MCF 10A (cell line): Measurements from ENCODE around the gene CSTF3. TPM values are rescaled to one million over a fixed set of nuclear protein-coding genes. Genes with fewer than 3 reads are reported as not detected.

Experiments
- Bru-seq: library from RNA; stranded (reverse); fragments of 400-500 nt; gene quantifications from one replicate; lab custom pipeline; 2021; lab: Mats Ljungman, UMichigan
- BruChase-seq, 2 experiments: library from RNA; stranded (reverse); fragments of 400-500 nt; gene quantifications; one replicate each; lab custom pipeline; 2021; lab: Mats Ljungman, UMichigan
- BruUV-seq: library from RNA; stranded (reverse); fragments of 400-500 nt; replicated peaks from 2 replicates; lab custom pipeline; 2021; lab: Mats Ljungman, UMichigan
- CTCF ChIA-PET: fragments of 300-600 bp; sonication (Branson Sonifier 250); formaldehyde crosslinking; extraction: SDS; loops from one replicate; lab custom pipeline; 2021; ENCODE audit warnings: antibody characterized with exemption, inconsistent platforms; lab: Yijun Ruan, JAX
- POLR2A ChIA-PET: fragments of 300-600, 350-650 bp; sonication (Branson Sonifier 250); formaldehyde crosslinking; extraction: SDS; loops from one replicate; lab custom pipeline; 2020; ENCODE audit warnings: antibody characterized with exemption, inconsistent platforms; lab: Yijun Ruan, JAX
- DNase-seq: peaks from one replicate; pipeline ENCODE4 v3.0.0-alpha.2; 2018; ENCODE audit not compliant: unreplicated experiment
- H3K27ac Mint-ChIP-seq: one replicate; pipeline ENCODE4 v1.8.0; 2022; ENCODE audit warnings: mild to moderate bottlenecking, low read depth, mixed read lengths; ENCODE audit not compliant: unreplicated experiment
- H3K27me3 Mint-ChIP-seq: one replicate; pipeline ENCODE4 v1.8.0; 2022; ENCODE audit warnings: mixed read lengths; ENCODE audit not compliant: insufficient read depth, unreplicated experiment
- H3K36me3 Mint-ChIP-seq: one replicate; pipeline ENCODE4 v1.8.0; 2022; ENCODE audit warnings: mild to moderate bottlenecking, moderate library complexity, mixed read lengths; ENCODE audit not compliant: insufficient read depth, unreplicated experiment
- H3K4me1 Mint-ChIP-seq: one replicate; pipeline ENCODE4 v1.8.0; 2022; ENCODE audit warnings: mixed read lengths; ENCODE audit not compliant: insufficient read depth, unreplicated experiment
- H3K4me3 Mint-ChIP-seq: one replicate; pipeline ENCODE4 v1.8.0; 2022; ENCODE audit warnings: mild to moderate bottlenecking, moderate library complexity, mixed read lengths; ENCODE audit not compliant: unreplicated experiment
- H3K9me3 Mint-ChIP-seq: one replicate; pipeline ENCODE4 v1.8.0; 2022; ENCODE audit warnings: mixed read lengths; ENCODE audit not compliant: unreplicated experiment
- CTCF ChIP-seq: fragments of 200-600 bp; IDR thresholded peaks from one replicate; pipeline ENCODE4 v1.8.0; 2022; ENCODE audit warnings: antibody characterized with exemption, mild to moderate bottlenecking; ENCODE audit not compliant: unreplicated experiment
- intact Hi-C: fragments of 100-400 bp; cut with micrococcal nuclease; formaldehyde crosslinking; loops from 2 replicates; pipeline ENCODE4 v1.14.1; 2022
- long read RNA-seq: library from polyadenylated mRNA; stranded (forward); transcript quantifications from one replicate; pipeline ENCODE4 v2.0.0, GENCODE V29; 2022
- total RNA-seq: library from RNA; stranded (reverse); gene quantifications from 2 replicates; pipeline ENCODE4 v1.2.3, GENCODE V29; 2022

CSTF3 gene
- total RNA-seq (37.5 and 48.4 TPM in 2 replicates), Bru-seq, nascent RNA (percentile 96 among the genes with signal in this experiment), BruChase-seq, experiment 1, labeled RNA remaining after a 6-hour chase (percentile 86 among the genes with signal in this experiment), BruChase-seq, experiment 2, labeled RNA remaining after a 2-hour chase (percentile 96 among the genes with signal in this experiment)
- long read RNA-seq, transcript CSTF3-201 (21 exons, 2,797 nt) = major isoform, 48 of 81 reads
- long read RNA-seq, partial matches to known transcripts = 15 of 81 reads
- long read RNA-seq, other reads (novel, unspliced or antisense) = 12 of 81 reads

- no TSS peak for BruUV-seq
- CTCF ChIA-PET = interaction anchor here (0.6 to 8.6 kb wide), 10 partner anchors 53 to 598 kb away, joined by 3 to 146 read pairs (median 4); partner anchors contain the start of gene HIPK3
Measured at GRCh38 chr11:33161120-33162005, at the start of gene CSTF3. TSS of gene CSTF3 (minus strand) at chr11:33161480. CDS start at chr11:33161325, 155 bp downstream.

GRCh38 chr11:33208150-33208549 is 46.9 kb upstream of the CSTF3 start:
- H3K36me3 Mint-ChIP-seq = no peaks in the 10 kb centered on the region
- H3K27me3 Mint-ChIP-seq = no peaks in the 10 kb centered on the region
- peaks cover 5% of the 10 kb centered on the region for H3K4me1 Mint-ChIP-seq
- TF ChIP-seq CTCF = no peak
- ChIA-PET CTCF (no interaction called here), POLR2A (no interaction called here)
- intact Hi-C loops = no loop called here
- no peak overlapping the region for H3K4me3 Mint-ChIP-seq
- no TSS peak for BruUV-seq
- no peaks in the 10 kb centered on the region for H3K9me3 Mint-ChIP-seq
- no peak overlapping the region for H3K27ac Mint-ChIP-seq
- no peak for DNase-seq

More at GRCh38 chr11:33161120-33162005, at the start of gene CSTF3:
- Mint-ChIP-seq H3K36me3 (peaks cover 19% of the 10 kb centered on the region), H3K4me3 (peak within 1 kb of the TSS; percentile 88), H3K27ac (peak within 1 kb of the TSS; percentile 97), H3K9me3 (no peaks in the 10 kb centered on the region), H3K27me3 (no peaks in the 10 kb centered on the region), H3K4me1 (peaks cover 22% of the 10 kb centered on the region)
- peak; percentile 99 for DNase-seq
- intact Hi-C loops = loop anchor here (1.0 to 2.0 kb wide), 2 partner anchors 168 to 529 kb away; no protein-coding TSS in a partner anchor
- TF ChIP-seq CTCF = peak; percentile 9
- POLR2A ChIA-PET = interaction anchor here (0.6 to 9.1 kb wide), 46 partner anchors 9 to 617 kb away, joined by 3 to 123 read pairs (median 4); partner anchors contain the start of genes HIPK3 and TCP11L1

- Mint-ChIP-seq H3K4me1 (peaks cover 5% of the 10 kb centered on the region), H3K4me3 (no peak overlapping the region), H3K9me3 (no peaks in the 10 kb centered on the region), H3K27me3 (no peaks in the 10 kb centered on the region), H3K36me3 (no peaks in the 10 kb centered on the region), H3K27ac (no peak overlapping the region)
- POLR2A ChIA-PET = no interaction called here
- CTCF ChIA-PET = interaction anchor here (0.6 kb wide), 1 partner anchor 75 kb away, joined by 4 read pairs; no protein-coding TSS in a partner anchor
- no peak for TF ChIP-seq CTCF
- peak; percentile 15 for DNase-seq
- no TSS peak for BruUV-seq
- intact Hi-C loops = no loop called here
Measured at GRCh38 chr11:33207408-33207985, 46.2 kb upstream of the CSTF3 start.
